Left lobe of liver (tissue), 2 donors: ENCODE results near the gene H19. TPM values are rescaled to one million over a fixed set of nuclear protein-coding genes. Genes with fewer than 3 reads are reported as not detected.

Source experiments
- ATAC-seq: fragments of 200-7000 bp; cut with Tn5 transposase; one replicate; pipeline ENCODE4 v1.9.1; 2020; ENCODE audit warnings: mild to moderate bottlenecking, moderate library complexity
- DNase-seq: peaks from one replicate; pipeline ENCODE4 v3.0.0-alpha.2; 2020; ENCODE audit warnings: low spot score
- total RNA-seq: library from RNA; stranded (reverse); gene quantifications from one replicate; pipeline ENCODE4 v1.2.1, GENCODE V29; 2021
- donor health status: DM: no; HTN: no; CAD: no; lungs with moderate emphysema.
- donor health status: DM: no; HTN: yes; CAD: no.

H19 gene
- total RNA-seq, 1 donor from 2014 or later = 199 TPM

DNA sequence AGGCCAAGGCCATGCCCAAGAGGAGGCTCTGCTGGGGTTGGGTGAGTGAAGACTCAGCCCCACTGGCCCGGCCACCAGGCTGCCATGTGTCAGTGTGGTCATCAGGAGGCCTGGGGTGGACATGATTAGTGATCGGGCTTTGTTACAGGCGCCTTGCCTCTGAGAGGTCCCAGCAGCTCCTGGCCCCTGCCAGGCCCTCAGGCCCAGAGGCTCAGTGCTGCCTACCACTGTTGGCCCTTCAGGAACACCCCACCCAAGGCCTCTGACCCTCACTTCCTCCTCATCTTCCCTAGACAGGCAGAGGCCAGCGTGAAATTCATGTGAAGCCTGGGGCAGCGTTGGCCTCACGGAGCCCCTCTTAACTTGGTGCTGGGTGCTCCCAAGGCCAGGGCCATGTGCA is 48.3 kb downstream of the H19 start:
- ATAC-seq = no peak
- no peak for DNase-seq

DNA sequence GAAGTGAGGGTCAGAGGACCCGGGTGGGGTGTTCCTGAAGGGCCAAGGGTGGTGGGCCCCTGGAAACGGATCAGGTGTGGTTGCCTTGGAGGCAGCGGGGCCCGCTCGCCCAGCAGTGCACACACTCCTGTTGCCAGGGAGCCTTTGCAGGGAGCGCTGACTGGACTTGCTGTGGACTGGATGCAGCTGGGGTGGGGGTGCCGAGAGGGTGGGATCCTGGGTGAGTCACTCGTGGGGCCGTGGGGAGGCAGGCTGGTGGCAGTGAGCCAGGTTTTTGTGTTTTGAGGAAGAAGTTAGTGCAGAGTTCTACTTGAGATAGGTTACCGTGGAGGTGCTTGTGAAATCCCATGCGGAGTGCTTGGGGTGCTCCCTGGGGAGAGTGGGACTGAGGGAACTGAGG is 49.3 kb downstream of the H19 start:
- DNase-seq (peak; percentile 41), ATAC-seq (peak; percentile 5)

DNA sequence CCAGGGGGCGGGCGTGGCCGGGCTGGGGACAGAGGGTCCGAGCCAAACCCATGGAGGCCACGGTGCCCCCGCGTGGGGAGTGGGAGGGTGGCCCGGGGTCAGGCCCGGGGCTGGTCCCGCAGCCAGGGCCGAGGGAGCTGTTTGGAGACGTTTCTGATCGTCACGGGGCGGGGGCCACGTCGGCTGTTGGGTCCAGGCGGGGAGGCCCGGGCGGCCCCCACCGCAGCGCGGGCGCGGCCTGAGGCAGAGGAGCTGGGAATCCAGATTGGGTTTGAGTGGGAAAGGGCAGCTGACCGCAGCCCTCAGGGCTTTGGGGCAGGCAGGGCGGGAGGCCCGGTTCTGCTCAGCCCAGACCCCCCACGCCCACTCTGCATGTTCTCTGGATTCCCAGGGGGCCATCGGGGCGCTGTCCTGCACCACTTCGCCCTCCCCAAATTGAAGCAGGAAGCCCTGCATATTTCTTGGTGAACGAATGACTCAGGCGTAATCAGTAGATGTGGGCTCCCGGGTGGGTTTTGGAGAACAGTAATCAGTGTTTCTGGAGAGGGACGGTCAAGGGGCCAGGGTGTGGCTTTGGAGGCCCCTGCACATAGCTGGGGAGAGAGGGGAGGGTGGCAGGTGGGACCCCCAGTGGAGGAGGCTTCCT is 49.9 kb downstream of the H19 start:
- no peak for DNase-seq
- ATAC-seq = peak; percentile 32

DNA sequence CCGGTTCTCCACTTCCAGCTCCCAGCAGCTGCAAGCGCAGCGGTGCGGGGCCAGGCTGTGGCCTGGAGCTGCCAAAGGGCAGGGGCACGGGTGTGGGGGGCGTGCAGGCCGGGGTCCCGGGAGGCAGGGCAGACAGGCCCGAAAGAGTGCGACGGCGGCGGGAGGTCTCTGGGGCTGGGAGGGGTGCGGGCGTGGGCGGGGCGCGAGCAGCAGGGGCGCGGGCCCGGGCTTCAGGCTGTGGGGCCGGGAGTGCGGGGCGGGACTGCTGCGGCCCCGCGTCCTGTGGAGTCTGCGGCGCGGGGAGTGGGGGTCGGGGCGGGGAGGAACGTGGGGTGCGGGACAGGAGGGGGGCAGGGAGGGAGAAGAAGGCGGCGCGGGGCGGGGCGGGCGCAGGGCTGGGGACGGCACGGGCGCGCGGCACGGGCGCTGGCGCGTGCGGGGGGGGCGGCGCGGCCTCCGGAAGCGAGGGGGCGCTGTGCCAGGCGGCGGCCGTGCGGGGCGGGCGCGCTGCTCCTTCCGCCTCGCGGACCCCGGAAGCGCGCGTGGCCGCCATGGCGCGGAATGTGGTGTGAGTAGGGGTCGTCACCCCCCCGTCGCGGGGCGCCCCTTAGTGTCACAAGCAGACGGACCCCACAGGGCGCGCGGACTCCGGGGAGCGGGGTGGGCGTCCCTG is 50.7 kb downstream of the H19 start, which contains the start of gene MRPL23:
MRPL23 (plus strand) TSS at position 521 of the 673 bp plus-strand sequence; CDS start at position 552, 31 bp downstream.
- DNase-seq (no peak), ATAC-seq (peak; percentile 86)

Other genes with a start within 250 kb of the H19 start
- gene IFITM10, start 247.2 kb downstream of the H19 start, total RNA-seq = 15.7 TPM
- 564 TPM for gene CTSD, start 233.9 kb downstream of the H19 start, total RNA-seq
- 0.30 TPM for gene SYT8, start 162.9 kb downstream of the H19 start, total RNA-seq
- gene TNNI2, start 158.9 kb downstream of the H19 start, total RNA-seq = not detected
- 3.6 TPM for gene LSP1, start 144.8 kb downstream of the H19 start, total RNA-seq
- not detected for gene PRR33, start 105.9 kb downstream of the H19 start, total RNA-seq
- not detected for gene TNNT3, start 78.1 kb downstream of the H19 start, total RNA-seq
- 47.2 TPM for gene MRPL23, start 50.5 kb downstream of the H19 start, total RNA-seq
- 254 TPM for gene IGF2, start 141.5 kb upstream of the H19 start, total RNA-seq
- not detected for gene INS, start 163.4 kb upstream of the H19 start, total RNA-seq
- not detected for gene TH, start 174.0 kb upstream of the H19 start, total RNA-seq